ENCODE results near the gene PNPLA2.

The PNPLA2 gene

GRCh38 chr11:843818-844692, 25.3 kb downstream of the PNPLA2 start:
- Histone ChIP-seq H4K20me1 (ENCODE audit: insufficient read depth) (0 out of 2 replicates have a peak, but pooled peaks cover 6% of the 10 kb centered on the region), H3K27me3 (ENCODE audit: insufficient read depth, low read depth) (peaks cover 13% of the 10 kb centered on the region; the same call in 1 of the 2 replicates), H3K4me2 (peak overlapping the region; percentile 51; the same call in 1 of the 2 replicates), H3K79me2 (ENCODE audit: insufficient read depth, low read depth) (peaks cover 17% of the 10 kb centered on the region), H3K4me3 (IDR thresholded peaks at IDR 0.05; ENCODE audit: insufficient read depth, low read depth, low read length) (no peak overlapping the region), H3K9ac (no peak overlapping the region), H3K27ac (no peak overlapping the region), H3K36me3 (ENCODE audit: insufficient read depth) (no peaks in the 10 kb centered on the region), H3K4me1 (ENCODE audit: low read depth, poor library complexity, severe bottlenecking) (peaks cover 34% of the 10 kb centered on the region), H2AFZ (ENCODE audit: low read depth) (no peak overlapping the region)
- TF ChIP-seq CTCF (conservative IDR thresholded peaks at IDR 0.05; ENCODE audit: low read depth, low read length) = no peak

GRCh38 chr11:844693-845644, 26.3 kb downstream of the PNPLA2 start:
- Histone ChIP-seq H2AFZ (ENCODE audit: low read depth) (no peak overlapping the region), H3K9ac (no peak overlapping the region), H4K20me1 (ENCODE audit: insufficient read depth) (0 out of 2 replicates have a peak, but pooled peaks cover 6% of the 10 kb centered on the region), H3K27ac (no peak overlapping the region), H3K4me2 (peak overlapping the region; percentile 51; the same call in 1 of the 2 replicates), H3K4me1 (ENCODE audit: low read depth, poor library complexity, severe bottlenecking) (peaks cover 37% of the 10 kb centered on the region), H3K27me3 (ENCODE audit: insufficient read depth, low read depth) (peaks cover 16% of the 10 kb centered on the region; the same call in 1 of the 2 replicates), H3K79me2 (ENCODE audit: insufficient read depth, low read depth) (peaks cover 17% of the 10 kb centered on the region), H3K4me3 (IDR thresholded peaks at IDR 0.05; ENCODE audit: insufficient read depth, low read depth, low read length) (no peak overlapping the region), H3K36me3 (ENCODE audit: insufficient read depth) (no peaks in the 10 kb centered on the region)
- no peak for TF ChIP-seq CTCF (conservative IDR thresholded peaks at IDR 0.05; ENCODE audit: low read depth, low read length)

DNA sequence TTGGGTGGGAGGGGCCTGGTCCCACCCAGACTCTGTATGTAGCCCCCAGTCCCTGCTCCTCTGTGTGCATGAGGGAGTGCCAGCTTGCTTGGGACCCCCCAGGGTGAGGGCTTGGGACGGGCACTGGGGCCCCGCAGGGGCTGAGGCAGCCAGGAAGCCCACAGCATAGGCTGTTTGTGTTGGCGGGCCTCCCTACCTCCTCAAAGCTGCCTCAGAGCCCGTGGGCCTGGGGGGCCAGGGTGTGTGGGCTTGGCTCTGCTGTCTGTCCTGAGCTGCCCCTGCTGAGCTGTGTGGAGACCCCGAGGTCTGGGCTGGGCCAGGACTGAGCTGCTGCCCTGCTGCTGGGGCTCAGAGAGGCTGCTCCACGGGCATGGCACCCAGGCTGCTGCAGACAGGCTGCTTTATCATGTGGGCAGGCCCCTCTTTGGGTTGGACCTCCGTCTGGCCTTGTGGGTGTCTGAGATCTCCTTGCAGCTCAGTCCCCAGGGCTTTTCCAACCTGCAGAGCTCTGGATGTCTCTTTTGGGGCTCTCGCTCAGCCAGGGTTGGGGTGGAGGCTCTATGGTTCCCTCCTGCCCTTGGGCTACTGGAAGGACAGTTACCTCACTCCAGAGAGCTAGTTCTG, 27.3 kb downstream of the PNPLA2 start:
- Histone ChIP-seq H3K9ac (no peak overlapping the region), H3K36me3 (ENCODE audit: insufficient read depth) (no peaks in the 10 kb centered on the region), H2AFZ (ENCODE audit: low read depth) (no peak overlapping the region), H3K79me2 (ENCODE audit: insufficient read depth, low read depth) (peaks cover 13% of the 10 kb centered on the region), H3K4me2 (no peak overlapping the region), H3K4me3 (IDR thresholded peaks at IDR 0.05; ENCODE audit: insufficient read depth, low read depth, low read length) (no peak overlapping the region), H3K4me1 (ENCODE audit: low read depth, poor library complexity, severe bottlenecking) (peaks cover 33% of the 10 kb centered on the region), H4K20me1 (ENCODE audit: insufficient read depth) (0 out of 2 replicates have a peak, but pooled peaks cover 4% of the 10 kb centered on the region), H3K27ac (no peak overlapping the region), H3K27me3 (ENCODE audit: insufficient read depth, low read depth) (peaks cover 24% of the 10 kb centered on the region; the same call in 1 of the 2 replicates)
- TF ChIP-seq CTCF (conservative IDR thresholded peaks at IDR 0.05; ENCODE audit: low read depth, low read length) = no peak

DNA sequence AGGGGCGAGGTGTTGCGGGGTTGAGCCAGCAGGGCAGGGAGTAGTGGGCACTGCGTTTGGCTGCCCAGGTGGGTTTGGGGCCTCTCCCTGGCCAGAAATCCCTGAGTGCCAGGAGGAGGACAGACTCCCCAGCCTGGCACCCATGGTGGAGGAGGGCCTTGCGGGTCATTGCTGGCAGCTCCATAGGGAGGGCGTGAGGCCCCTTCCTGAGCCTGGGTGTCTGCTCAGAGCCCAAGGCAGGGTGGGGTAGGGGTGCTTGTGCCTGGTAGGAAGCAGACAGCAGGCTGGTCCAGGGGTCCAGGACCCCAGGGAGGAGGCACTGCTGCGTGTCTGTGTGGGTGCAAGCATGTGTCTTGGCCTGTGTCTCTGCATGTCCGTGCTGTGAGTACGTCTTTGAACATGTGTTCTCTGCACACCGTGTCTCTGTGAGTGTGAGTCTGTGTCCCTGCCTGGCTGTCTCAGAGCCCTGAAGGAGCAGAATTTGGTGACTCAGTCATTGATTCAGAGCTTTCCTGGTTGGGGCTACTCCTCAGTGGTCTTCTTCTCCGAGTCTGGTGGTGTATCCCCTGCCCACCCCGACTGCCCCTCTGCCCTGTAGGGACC, 27.9 kb downstream of the PNPLA2 start:
- Histone ChIP-seq H3K9ac (no peak overlapping the region), H3K27ac (no peak overlapping the region), H3K36me3 (ENCODE audit: insufficient read depth) (no peaks in the 10 kb centered on the region), H4K20me1 (ENCODE audit: insufficient read depth) (no peaks in the 10 kb centered on the region), H3K4me1 (ENCODE audit: low read depth, poor library complexity, severe bottlenecking) (peaks cover 28% of the 10 kb centered on the region), H3K27me3 (ENCODE audit: insufficient read depth, low read depth) (peaks cover 26% of the 10 kb centered on the region; the same call in 1 of the 2 replicates), H3K79me2 (ENCODE audit: insufficient read depth, low read depth) (peaks cover 7% of the 10 kb centered on the region; the same call in 1 of the 2 replicates), H3K4me3 (IDR thresholded peaks at IDR 0.05; ENCODE audit: insufficient read depth, low read depth, low read length) (no peak overlapping the region), H2AFZ (ENCODE audit: low read depth) (no peak overlapping the region), H3K4me2 (no peak overlapping the region)
- TF ChIP-seq CTCF (conservative IDR thresholded peaks at IDR 0.05; ENCODE audit: low read depth, low read length) = no peak

Data from KMS-11 (cell line).